Inferior parietal cortex (tissue), 1 donor: ENCODE data around the gene FBXW10.
A peak's percentile ranks its signal among the peaks of the same experiment; 100 is the strongest.
"Not testable (repeated sequence)": the region's sequence is repeated elsewhere in the genome, so short reads cannot be mapped to it uniquely, and the experiment has no call there.

Source experiments
- DNase-seq: peaks from one replicate; pipeline ENCODE4 v3.0.0-alpha.2; 2016; ENCODE audit errors: extremely low spot score

Gene FBXW10, protein sequence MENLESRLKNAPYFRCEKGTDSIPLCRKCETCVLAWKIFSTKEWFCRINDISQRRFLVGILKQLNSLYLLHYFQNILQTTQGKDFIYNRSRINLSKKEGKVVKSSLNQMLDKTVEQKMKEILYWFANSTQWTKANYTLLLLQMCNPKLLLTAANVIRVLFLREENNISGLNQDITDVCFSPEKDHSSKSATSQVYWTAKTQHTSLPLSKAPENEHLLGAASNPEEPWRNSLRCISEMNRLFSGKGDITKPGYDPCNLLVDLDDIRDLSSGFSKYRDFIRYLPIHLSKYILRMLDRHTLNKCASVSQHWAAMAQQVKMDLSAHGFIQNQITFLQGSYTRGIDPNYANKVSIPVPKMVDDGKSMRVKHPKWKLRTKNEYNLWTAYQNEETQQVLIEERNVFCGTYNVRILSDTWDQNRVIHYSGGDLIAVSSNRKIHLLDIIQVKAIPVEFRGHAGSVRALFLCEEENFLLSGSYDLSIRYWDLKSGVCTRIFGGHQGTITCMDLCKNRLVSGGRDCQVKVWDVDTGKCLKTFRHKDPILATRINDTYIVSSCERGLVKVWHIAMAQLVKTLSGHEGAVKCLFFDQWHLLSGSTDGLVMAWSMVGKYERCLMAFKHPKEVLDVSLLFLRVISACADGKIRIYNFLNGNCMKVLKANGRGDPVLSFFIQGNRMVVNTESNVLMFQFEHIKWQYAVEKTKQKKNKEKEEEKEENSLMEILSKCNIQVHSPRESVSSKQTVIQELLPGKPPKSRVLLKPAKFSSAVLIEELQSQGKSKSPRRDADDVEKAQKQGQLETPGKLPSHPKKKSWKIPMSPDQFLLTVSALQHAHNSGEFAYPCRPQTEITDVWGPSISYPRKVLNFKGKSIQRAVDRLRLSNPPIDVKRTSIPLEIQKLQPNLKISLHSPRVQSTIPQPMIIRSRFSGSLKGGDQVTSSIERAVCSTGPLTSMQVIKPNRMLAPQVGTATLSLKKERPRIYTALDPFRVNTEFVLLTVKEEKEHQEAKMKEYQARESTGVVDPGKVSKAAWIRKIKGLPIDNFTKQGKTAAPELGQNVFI

DNA sequence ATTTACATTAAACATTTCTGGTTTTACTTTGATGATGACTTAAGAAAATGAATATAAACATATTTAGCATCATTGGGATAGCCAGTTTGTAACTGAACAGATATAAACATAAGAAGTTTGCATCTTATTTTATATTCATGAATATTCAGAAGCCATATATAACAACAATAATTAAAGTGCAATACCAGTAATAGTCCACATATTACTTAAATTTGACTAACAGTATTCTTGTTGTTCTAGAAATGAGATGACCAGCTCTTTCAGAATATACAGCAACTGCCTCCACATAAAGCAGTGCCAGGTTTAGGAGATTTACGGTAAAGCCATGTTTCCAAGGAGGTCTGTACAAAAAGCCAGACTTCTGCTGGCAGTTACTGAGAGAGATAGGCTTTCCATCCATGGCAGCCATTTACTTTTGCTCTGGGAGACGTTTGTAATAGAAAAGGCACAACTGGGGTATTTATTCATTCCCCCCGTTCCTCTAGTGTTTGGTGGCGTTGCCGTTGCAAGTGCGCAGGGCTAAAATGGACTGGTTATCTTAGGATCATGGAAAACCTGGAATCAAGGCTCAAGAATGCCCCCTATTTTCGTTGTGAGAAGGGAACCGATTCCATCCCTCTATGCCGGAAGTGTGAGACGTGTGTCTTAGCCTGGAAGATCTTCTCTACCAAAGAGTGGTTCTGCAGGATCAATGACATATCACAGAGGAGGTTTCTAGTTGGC lies at the start of gene FBXW10:
Gene FBXW10 (plus strand): TSS at position 356 of the 723 bp plus-strand sequence. CDS start 191 bp downstream, at position 547.
- not testable (repeated sequence) for DNase-seq

DNA sequence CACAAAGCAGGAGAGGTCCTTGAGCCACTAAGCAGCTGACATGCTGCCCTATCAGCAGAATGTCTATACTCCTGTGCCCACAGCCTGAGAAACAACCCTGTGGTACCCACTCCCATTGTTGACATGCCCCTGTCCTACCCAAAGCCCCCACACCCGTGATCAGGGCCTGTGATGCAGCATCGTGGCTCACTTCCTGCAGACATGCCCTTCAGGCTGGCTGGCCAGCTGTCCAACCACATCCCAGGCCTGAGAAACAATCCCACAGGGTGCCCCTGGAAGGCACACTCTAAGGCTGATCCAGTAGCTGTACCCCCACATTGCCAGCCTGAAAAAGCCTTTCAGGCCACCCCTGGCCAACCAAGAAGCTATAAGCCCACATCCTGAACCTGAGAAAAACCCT lies 48.7 kb upstream of the FBXW10 start:
- DNase-seq, result not testable (repeated sequence)

DNA sequence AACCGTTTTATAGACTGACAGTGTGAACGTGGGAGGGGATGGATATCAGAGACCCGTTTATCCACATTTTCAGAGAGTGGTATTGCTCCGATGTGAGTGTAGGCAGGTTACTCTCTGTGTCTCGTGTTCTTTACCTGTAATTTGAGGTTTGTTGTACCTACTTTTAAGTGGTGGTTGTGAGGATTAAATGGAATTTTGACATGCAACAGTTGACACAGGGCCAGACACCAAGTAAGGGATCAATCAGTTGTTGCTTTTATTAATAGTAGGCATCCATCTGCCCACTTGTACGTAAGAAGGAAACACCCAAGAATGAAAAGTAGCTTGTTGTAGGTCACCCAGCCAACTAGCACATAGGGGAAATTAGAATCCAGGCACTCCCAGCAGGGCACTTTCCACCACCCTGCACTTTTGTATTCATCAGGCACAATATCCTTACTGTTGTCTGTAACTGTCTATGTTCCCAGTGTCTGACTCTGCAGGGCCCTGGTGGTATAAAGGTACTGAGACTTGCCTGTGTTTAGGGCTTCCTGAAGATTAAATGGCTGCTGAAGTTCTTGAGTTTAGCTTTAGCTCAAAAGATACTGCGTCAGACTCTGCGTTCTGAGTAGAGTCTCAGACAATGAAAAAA lies 45.3 kb upstream of the FBXW10 start:
- DNase-seq, result not testable (repeated sequence)

DNA sequence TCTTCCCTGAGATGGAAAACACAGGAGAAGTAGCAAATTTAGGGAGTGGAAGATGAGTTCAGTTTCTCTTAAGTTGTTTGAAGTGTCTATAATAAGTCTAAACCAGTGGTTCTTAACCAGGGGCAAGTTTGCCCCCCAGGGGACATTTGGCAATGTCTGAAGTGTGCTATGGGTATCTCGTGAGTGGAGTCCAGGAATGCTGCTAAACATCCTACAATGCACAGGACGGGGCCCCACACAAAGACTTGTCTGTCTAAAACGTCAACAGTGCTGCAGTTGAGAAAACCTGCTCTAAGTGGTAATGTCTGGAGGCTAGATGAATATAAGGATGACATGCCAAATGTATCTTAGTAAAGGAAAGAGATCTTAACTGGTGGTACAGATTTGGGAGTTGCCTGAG lies 37.9 kb upstream of the FBXW10 start:
- not testable (repeated sequence) for DNase-seq

DNA sequence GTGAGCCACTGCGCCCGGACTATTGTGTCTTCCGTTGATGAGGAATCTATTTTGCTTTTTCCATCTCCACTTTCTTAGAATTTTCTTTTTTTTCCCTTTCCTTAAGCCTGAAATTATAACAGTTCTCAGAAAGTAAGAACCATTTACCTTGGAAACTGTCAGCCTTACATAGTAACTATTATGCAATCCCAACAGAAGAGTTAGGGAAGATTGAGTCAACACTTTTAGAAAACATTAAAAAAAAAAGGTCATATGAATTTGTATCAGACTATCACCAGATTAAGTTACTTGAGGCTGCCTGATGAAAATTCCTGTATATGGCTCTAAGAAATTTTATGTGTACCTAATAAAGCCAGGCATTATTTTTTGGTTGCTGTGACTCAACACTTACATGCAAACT lies 35.6 kb upstream of the FBXW10 start:
- not testable (repeated sequence) for DNase-seq

DNA sequence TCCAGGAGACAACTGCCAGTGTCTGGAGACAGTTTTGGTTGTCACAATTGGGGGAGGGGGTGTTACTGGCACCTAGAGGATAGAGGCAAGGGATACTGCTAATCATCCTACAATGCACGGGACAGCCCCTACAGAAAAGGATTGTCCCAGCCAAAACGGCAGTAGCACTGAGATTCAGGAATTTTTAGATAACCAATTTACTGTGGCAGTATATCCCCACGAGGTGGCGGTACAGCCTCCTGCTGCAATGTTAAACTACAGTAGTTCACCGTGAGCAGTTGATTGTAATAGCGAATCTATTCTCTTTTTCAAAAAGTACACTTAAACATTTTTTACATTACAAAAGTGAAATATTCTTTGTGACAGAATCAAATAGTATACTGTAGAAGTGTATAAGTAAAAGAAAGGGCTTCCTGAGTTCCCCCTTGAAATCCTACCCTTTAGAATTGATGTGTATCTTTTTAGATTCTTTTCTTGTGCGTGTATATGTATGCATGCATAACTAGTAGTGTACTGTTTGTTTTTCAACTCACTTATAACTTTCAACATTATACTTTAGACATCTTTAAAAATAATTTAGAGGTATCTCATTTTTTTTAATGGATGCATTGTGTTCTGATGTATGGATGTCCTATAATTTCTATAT lies 31.4 kb upstream of the FBXW10 start:
- peak; percentile 66 for DNase-seq

DNA sequence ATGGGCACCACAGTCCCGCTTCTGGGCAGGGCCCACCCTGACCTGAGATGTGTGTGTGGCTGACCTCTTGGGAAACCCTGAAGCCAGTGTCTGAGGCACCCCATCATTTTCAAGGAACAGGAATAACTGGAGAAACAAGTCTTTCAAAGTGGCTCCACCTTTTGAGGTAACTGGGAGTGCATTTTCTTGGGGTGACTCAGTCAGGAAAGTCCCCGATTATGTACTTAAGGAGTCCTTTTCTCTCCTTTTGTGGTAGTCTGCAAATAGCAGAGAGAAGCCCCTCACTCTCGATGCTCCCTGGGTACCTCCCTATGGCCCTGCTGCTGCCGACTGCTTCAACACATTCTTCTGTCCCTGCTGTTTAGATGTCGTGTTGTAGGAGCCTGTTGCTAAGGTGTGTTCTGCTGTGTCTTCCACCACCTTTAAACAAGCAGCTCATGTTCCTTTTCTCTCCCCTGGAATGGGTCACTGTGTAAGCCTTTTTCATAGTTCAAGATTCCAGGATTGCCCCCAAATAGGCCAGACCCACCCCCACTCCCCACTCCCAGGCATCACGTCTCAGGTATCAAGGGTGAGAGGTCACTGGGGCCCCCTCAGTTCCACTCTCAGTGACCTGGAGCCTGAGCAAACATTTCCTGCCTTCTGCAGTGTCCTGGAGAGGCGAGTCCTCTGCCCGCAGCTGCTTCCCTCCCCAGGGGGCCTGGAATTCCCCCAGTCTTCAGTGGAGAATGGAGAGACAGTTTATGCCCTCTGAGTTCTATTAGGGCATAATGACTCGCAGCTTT lies 25.0 kb upstream of the FBXW10 start:
- not testable (repeated sequence) for DNase-seq

DNA sequence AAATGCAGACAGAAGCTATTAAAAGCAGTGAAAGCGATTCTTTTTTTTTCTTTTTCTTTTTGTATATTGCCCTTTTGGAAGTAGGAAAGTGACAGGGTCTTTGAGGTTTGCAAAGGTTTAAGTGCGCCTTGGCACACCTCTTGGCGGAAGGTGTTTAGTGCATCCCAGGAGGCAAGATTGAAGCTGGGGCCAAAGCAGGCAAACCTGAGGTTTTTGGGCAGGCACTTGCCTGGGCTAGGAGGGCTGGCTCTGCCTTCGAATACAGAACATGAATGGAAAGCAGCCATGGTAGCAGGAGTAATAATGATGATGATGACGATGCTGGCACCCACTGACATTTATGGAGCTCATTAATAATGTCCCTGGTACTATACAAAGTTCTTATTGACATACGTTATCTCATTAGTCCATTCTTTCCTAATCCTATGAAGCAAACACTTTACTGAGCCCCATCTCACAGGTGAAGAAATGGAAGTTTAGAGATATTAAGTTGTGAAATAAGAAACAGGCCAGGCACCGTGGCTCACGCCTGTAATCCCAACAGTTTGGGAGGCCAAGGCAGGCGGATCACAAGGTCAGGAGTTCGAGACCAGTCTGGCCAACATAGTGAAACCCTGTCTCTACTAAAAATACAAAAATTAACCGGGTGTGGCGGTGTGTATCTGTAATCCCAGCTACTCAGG lies 24.3 kb upstream of the FBXW10 start:
- not testable (repeated sequence) for DNase-seq

DNA sequence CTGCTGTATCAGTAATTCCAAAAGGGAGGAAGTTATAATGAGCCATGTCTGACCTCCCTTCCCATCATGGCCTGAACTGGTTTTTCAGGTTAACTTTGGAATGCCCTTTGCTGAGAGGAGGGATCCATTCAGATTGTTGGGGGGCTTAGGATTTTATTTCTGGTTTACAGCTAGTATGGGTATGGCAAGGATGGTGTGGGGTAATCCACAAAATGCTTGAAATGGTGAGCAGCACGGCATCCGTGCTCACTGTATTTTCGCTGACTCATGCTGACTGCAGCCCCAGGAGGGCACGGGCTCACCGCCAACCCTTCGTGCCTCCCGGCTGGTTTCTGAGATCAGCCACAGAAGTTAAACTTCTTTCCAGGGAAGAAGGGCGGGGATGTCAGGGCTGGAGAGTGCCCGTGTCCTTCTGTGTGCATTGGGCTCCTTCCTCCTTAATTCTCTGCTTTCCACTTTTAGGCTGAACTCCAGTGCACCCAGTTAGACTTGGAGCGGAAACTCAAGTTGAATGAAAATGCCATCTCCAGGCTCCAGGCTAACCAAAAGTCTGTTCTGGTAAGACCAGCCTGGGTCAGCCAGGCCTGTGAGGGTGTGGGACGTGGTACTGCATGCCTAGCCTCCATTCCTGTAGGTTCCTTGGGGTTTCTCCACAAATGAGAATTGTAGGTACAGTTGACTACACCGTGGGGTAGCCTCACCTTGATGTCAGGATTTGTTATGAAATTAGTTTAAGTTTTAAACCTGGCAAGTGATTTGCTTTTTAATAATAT lies 21.9 kb upstream of the FBXW10 start:
- DNase-seq, result not testable (repeated sequence)

DNA sequence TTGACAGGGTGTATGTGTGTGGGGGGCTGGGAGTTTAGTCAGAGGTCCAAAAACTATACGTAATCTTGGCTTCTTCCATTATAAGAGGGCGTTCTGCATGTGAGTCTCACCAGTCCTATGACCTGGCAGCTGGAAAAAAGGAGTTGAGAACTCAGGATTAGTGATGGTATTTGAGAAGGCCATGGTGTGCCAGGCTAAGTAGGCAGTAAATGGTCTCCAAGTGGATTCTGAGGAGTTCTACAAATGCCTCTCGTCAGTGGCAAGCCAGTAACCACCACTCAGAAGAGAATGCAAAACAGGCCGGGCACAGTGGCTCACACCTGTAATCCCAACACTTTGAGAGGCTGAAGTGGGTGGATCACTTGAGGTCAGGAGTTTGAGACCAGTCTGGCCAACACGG lies 21.2 kb upstream of the FBXW10 start:
- not testable (repeated sequence) for DNase-seq

DNA sequence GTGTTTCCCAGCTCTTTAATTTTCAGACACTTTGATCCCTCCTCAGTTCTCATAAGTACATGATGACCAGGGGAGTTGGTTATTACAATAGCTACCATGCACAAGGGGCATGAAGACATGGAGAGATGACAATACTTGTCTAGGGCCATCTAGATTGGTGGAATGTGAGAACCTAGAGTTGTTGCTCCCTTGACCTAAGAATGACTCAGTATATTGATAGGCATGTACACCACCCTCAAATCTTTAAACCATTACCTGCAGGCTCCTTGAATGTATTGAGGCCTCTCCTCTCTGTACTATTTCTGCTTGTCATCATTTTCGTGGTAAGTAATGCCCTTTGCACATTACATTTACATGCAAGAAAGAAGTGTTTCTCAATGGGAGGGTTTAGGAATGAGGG lies 20.3 kb upstream of the FBXW10 start:
- not testable (repeated sequence) for DNase-seq

DNA sequence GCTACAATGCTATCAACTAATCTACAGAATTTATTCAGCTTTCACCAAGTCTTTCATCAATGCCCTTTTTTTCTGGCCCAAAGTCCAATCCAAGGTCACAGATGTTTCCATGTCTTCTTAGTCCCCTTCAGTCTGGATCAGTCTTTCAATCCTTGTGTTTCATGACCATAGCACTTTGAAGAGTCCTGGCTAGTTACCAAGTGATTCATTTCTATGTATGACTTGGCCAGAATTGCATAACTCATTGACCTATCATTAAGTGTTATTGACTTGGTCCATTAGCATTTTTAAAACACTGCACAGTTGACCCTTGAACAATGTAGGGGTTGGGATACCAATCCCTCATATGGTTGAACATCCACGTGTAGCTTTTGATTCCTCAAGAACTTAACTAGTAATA lies 11.4 kb upstream of the FBXW10 start:
- not testable (repeated sequence) for DNase-seq

DNA sequence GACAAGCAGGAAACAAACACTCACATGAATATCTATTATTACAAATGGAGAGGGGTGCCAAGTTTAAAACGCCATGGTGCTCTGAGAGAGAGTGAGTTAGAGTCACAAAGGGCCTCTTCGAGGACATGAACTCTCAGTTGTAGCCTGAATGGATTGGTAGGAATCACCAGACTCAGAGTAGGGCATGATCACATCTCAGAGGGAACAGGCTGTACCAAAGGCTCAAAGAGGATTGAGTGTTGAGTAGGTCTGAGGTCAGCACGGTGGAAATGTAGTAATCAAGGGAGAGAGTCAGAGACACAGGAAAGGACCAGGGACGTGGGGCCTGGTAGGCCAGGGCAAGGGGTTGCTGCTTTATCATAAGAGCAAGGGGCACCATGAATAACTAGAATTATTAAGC lies 10.5 kb upstream of the FBXW10 start:
- DNase-seq, result not testable (repeated sequence)

DNA sequence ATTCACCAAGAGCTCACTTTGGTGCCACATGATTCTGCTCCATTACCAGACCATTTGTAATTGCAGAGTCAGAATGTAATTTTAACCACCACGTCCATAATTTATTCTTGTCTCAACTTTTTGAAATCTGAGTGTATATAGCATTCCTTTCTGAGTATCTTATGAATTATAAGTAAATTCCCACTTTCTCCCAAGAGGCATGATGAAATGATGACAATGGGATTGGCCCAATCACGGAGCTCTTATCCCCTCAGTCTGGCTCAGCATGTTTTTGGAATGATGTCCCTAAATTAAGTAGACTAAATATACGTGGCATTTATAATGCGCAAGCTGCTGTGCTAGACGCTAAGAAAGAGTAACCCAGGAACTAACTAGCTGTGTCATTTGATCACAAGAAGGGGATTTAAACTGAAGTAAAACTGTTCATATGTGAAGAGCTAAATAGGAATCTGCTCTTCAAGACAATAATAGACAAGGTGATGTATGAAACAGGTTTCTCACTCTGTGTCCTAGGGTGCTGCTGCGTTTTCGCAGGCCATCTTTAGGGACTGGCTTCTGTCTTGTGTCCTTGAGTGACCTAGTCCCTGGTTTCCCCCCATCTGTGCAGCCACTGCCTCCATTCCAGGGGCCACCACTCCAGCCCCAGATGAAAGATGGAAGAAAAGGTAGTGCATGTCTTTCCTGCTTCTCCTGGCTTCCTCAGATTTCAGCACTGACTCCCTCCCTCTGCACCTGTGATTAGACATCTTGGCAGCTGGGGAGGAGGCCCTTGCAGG lies 4.0 kb upstream of the FBXW10 start:
- DNase-seq, result not testable (repeated sequence)

DNA sequence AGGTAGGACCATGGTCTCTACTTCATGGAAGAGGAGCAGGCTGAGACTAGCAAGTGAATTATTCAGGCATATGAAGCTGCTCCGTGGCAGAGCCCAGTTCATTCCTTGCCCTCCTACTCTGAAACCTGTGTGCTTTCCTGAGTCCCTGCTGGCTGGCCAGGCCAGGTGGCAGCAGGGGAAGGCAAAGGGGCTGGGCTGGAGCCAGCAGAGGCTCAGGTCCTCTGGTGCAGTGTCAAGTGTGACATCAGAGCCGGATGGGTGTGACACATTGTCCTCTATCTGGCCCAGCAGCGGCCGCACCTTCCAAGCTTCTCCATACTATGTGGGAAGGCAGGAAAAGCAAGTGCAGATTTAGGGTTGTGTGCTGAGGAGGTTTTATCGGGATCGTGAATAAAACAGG lies 2.6 kb upstream of the FBXW10 start:
- DNase-seq, result not testable (repeated sequence)

DNA sequence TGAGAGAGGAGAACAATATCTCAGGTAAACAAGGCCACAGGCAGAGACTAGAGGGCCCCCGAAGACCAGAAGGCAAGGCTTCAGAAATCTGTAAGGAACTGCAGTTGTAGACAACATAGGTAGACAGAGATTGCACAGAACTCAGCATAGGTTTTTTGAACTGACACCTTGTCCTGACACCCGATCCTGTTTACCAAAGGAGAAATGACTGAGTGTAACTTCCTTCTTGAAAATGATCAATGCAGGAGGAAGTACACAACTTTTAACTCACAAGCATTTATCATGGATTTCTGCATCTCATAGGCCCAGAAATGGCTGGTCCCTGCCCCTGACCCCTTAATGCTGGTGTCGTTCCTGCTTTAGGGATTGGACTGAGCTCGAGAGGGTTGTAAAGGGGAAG lies 872 bp downstream of the FBXW10 start:
- not testable (repeated sequence) for DNase-seq

DNA sequence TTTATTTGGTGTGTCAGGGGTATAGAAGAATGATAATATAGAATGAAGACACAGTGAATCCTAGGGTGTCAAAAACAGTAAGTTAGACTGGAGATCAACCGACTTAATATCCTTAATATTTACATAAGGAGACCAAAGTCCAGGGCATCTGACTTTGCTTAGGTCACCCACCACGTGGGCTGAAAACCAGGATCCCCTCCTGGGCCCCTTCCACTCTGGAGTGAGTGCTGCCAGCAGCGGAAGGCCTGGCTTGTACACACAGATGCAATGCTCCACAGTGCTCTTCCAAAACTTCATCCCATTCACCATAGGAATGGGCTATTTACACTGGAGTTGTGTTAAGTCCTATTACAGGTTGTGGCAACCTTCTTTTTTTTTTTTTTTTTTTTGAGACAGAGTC lies 2.7 kb downstream of the FBXW10 start:
- DNase-seq, result not testable (repeated sequence)

DNA sequence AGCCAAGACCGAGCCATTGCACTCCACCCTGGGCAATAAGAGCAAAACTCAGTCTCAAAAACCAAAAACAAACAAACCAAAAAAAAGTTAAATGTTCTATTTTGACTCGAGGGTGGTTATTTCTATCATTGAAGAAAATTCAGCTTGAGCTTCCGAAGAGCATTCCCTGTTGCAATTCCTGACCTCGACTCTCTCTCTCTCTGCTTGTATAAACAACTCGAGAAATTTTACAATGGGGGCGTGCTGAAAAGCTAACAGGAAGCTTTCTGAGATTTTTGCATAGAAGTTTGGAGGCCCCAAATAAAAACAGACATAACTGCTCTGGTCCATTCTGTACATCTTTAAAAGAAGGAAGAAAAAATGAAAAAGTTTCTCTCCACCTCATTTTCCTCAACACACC lies 3.6 kb downstream of the FBXW10 start:
- not testable (repeated sequence) for DNase-seq
